Upper lobe of left lung (tissue), 6 donors: ENCODE measurements around the gene EXOSC9. TPM values are rescaled to one million over a fixed set of nuclear protein-coding genes. Genes with fewer than 3 reads are reported as not detected.
"Not testable (repeated sequence)": the region's sequence is repeated elsewhere in the genome, so short reads cannot be mapped to it uniquely, and the experiment has no call there.

Experiments used
- ATAC-seq, 2 donors: fragments of 200-7000 bp; cut with Tn5 transposase; one replicate each; pipeline ENCODE4 v1.9.1; 2022; ENCODE audit warnings: mild to moderate bottlenecking in 2 of 2, moderate library complexity in 2 of 2; ENCODE audit not compliant: low FRiP score in 2 of 2
- DNase-seq, 2 donors: peaks; one replicate each; pipeline ENCODE4 v3.0.0-alpha.2; 2019 to 2020
- H3K27ac ChIP-seq, 4 donors: fragments of 200-600 bp; sonication (generic); one replicate each; pipeline ENCODE4 v1.5.1; 2016 to 2019
- H3K27me3 ChIP-seq, 4 donors: fragments of 200-600 bp; sonication (generic); one replicate each; pipeline ENCODE4 v1.5.1; 2017 to 2019
- H3K36me3 ChIP-seq, 4 donors: fragments of 200-600 bp; sonication (generic); one replicate each; pipeline ENCODE4 v1.5.1; 2016 to 2019
- H3K4me1 ChIP-seq, 4 donors: fragments of 200-600 bp; sonication (generic); one replicate each; pipeline ENCODE4 v1.5.1; 2018 to 2019
- H3K4me3 ChIP-seq, 4 donors: fragments of 200-600 bp; sonication (generic); one replicate each; pipeline ENCODE4 v1.5.1; 2017 to 2019; ENCODE audit warnings: mild to moderate bottlenecking in 2 of 4, moderate library complexity in 1 of 4
- H3K9me3 ChIP-seq, 4 donors: fragments of 200-600 bp; sonication (generic); one replicate each; pipeline ENCODE4 v1.5.1; 2018 to 2019
- EP300 ChIP-seq, 4 donors: sonication (generic); formaldehyde crosslinking; IDR thresholded peaks; one replicate each; pipeline ENCODE4 v1.5.1; 2017; ENCODE audit warnings: antibody characterized with exemption in 4 of 4, control low read depth in 2 of 4
- POLR2A ChIP-seq, 4 donors: fragments of 450-650 bp; IDR thresholded peaks; one replicate each; pipeline ENCODE4 v1.5.1; 2016 to 2017; ENCODE audit warnings: antibody characterized with exemption in 4 of 4, mild to moderate bottlenecking in 2 of 4
- POLR2AphosphoS5 ChIP-seq, 2 donors: sonication (generic); formaldehyde crosslinking; IDR thresholded peaks; one replicate each; pipeline ENCODE4 v1.5.1; 2017; ENCODE audit warnings: antibody characterized with exemption in 2 of 2
- WGBS, 2 donors: methylation state at CpG; one replicate each; pipeline ENCODE4 v1.1.5; 2017 to 2018; 5-methylcytosine and 5-hydroxymethylcytosine counted together
- total RNA-seq, 6 donors: library from RNA; depleted of rRNA in 4 of 6; stranded (reverse); fragments of >200 nt in 4 of 6; gene quantifications; one replicate each; pipeline versions ENCODE4 v1.1.0 to v1.2.1, GENCODE V29; 2016 to 2021
- TF ChIP-seq, protein P1 (sequence below), 6 experiments: fragments of 450-650 bp in 4 of 6; fragments of 200-600 bp in 2 of 6; sonication (generic) in 2 of 6; IDR thresholded peaks; one replicate each; pipeline ENCODE4 v1.5.1; 2016 to 2019; ENCODE audit warnings: antibody characterized with exemption in 6 of 6
- donor health status: DM: no; HTN: no; CAD: no; lungs with moderate emphysema.
- donor health status: DM: no; HTN: yes; CAD: no; lungs with severe emphysema.

Gene EXOSC9, protein sequence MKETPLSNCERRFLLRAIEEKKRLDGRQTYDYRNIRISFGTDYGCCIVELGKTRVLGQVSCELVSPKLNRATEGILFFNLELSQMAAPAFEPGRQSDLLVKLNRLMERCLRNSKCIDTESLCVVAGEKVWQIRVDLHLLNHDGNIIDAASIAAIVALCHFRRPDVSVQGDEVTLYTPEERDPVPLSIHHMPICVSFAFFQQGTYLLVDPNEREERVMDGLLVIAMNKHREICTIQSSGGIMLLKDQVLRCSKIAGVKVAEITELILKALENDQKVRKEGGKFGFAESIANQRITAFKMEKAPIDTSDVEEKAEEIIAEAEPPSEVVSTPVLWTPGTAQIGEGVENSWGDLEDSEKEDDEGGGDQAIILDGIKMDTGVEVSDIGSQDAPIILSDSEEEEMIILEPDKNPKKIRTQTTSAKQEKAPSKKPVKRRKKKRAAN
- total RNA-seq = 10 to 100 TPM; 10.1 to 40.9 (median 17.4) TPM

DNA sequence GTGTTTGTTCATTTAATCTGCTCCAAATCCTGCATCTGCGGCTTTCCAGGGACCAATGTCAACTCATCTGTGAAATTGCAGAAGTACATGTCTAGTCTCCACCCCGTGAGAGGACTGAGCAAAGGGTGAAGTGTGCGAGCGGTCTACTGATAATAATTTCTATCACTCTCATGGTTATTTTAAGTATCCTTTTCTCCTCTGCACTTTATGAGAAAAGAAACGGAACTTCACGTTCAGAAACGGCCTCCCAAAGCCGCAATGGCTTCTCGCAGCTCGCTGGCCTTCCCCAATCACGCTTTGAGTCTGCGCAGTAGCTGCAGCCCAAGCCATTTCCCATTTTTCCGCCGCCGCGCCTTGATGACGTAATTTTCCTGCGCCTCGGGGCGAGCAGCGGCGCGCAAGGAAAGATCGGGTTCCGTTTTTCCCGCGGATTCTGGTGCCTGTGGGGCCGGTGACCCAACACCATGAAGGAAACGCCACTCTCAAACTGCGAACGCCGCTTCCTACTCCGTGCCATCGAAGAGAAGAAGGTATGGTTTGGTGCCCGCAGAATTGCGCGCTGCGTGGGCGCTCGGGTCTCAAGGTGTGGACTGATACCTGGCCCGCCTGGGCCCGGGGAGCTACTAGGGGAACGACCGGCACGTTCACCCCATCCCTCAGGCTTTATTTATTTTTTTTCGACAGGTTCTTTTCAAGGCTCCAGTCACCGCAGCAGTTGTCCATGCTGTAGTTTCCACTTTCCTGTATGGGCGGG lies at the start of gene EXOSC9:
EXOSC9 (plus strand) TSS at position 363 of the 754 bp plus-strand sequence; CDS start at position 465, 102 bp downstream.
- Histone ChIP-seq H3K27me3 (no peaks in the 10 kb centered on the region), H3K36me3 (peaks cover 6 to 37% (median 17%) of the 10 kb centered on the region in 4 donors), H3K4me3 (peak within 1 kb of the TSS; percentile 48 to 95 (median 78)), H3K9me3 (no peaks in the 10 kb centered on the region), H3K4me1 (peaks cover 4 to 22% (median 9%) of the 10 kb centered on the region in 4 donors), H3K27ac (peak within 1 kb of the TSS; percentile 80 to 94 (median 86))
- TF ChIP-seq EP300 (IDR thresholded peaks at IDR 0.05) (no peak), POLR2A (IDR thresholded peaks at IDR 0.05) (peak in 3 of 4 donors; percentile 41 to 87 (median 81)), POLR2AphosphoS5 (IDR thresholded peaks at IDR 0.05) (peak; percentile 87 to 97)
- TF ChIP-seq, protein P1, sequence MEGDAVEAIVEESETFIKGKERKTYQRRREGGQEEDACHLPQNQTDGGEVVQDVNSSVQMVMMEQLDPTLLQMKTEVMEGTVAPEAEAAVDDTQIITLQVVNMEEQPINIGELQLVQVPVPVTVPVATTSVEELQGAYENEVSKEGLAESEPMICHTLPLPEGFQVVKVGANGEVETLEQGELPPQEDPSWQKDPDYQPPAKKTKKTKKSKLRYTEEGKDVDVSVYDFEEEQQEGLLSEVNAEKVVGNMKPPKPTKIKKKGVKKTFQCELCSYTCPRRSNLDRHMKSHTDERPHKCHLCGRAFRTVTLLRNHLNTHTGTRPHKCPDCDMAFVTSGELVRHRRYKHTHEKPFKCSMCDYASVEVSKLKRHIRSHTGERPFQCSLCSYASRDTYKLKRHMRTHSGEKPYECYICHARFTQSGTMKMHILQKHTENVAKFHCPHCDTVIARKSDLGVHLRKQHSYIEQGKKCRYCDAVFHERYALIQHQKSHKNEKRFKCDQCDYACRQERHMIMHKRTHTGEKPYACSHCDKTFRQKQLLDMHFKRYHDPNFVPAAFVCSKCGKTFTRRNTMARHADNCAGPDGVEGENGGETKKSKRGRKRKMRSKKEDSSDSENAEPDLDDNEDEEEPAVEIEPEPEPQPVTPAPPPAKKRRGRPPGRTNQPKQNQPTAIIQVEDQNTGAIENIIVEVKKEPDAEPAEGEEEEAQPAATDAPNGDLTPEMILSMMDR (IDR thresholded peaks at IDR 0.05) = peak in 3 of 6 experiments; percentile 6 to 41 (median 31)
- DNase-seq (peak; percentile 90 to 92), ATAC-seq (peak; percentile 94 to 98)
- 0 to 1% methylated on average over 48 of the region's 48 CpGs for WGBS, 2 donors

DNA sequence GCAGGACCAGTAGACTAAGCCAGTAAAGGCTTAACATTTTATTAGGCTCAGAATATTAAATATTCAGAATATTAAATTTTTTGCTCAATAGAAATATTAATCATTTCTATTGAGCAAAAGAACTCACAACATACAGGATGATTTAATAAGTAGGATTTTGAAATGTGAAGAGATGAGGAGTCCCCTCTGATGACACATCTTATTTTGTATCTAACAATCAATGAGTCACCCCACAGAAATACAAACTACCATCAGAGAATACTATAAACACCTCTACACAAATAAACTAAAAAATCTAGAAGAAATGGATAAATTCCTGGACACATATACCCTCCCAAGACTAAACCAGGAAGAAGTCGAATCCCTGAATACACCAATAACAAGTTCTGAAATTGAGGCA lies 49.0 kb upstream of the EXOSC9 start:
- DNase-seq, H3K27me3 ChIP-seq, H3K4me3 ChIP-seq, H3K4me1 ChIP-seq, ATAC-seq, H3K27ac ChIP-seq, H3K9me3 ChIP-seq, H3K36me3 ChIP-seq: not testable (repeated sequence)
- WGBS, 2 donors = 70 to 90% methylated on average over 1 of the region's 1 CpG

DNA sequence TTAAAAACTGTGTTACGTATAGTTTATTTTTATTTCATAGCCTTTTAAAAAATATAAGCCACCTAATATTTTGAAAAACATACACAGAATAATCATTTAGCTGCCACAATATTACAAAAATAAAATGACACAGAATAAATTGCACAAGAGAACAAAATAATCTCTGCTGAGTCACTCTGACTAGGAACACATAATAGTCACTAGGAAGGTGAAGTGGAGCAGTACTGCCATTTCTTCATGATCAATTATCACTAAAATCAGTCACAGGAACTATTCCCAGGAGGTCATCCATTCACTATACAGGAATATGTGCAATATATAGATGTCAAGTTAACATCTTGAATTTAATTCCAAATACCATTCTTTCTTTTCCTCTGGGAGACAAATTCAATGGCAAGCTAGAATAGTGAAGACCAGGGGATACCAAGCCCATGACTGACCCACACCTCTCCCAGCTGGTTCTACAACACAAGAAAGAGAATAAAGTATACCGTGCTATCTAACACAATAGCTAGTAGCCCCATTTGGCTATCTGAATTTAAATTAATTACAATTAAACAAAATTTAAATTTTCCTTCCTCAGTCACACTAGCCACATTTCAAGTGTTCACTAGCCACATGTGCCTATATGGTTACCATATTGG lies 42.1 kb upstream of the EXOSC9 start:
- H3K4me1 ChIP-seq = no peaks in the 10 kb centered on the region
- H3K27me3 ChIP-seq = peaks cover 0 to under 1% (median under 1%) of the 10 kb centered on the region in 4 donors
- H3K36me3 ChIP-seq = no peaks in the 10 kb centered on the region
- no peak overlapping the region for H3K27ac ChIP-seq
- whole genome bisulfite sequencing, 2 donors = 84 to 91% methylated on average over 2 of the region's 2 CpGs
- ATAC-seq = no peak
- TF ChIP-seq POLR2AphosphoS5 (IDR thresholded peaks at IDR 0.05) = no peak
- TF ChIP-seq POLR2A (IDR thresholded peaks at IDR 0.05) = no peak
- no peak for TF ChIP-seq EP300 (IDR thresholded peaks at IDR 0.05)
- TF ChIP-seq, protein P1 (IDR thresholded peaks at IDR 0.05) = no peak
- no peak overlapping the region for H3K4me3 ChIP-seq
- no peaks in the 10 kb centered on the region for H3K9me3 ChIP-seq
- no peak for DNase-seq

DNA sequence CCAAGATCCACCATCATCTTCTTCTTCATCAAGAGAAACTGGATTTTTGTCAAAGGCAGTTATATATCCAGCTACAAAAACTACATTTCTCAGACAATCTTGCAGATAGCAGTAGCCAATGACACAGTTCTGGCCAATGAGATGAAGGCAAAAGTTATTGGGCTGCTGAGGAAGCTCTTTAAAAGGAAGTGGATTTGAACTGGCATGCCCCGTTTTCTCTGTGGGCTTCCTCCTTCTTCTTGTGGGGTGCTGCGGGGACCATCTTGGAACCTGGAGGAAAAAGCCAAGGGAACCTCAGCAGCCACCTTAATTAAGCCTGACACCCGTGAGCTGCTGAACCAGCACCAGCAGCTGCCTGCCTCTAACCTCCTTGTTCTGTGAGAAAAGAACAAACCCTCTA lies 40.9 kb upstream of the EXOSC9 start:
- Histone ChIP-seq H3K9me3 (no peaks in the 10 kb centered on the region), H3K36me3 (no peaks in the 10 kb centered on the region), H3K4me1 (peaks cover 5 to 11% (median 6%) of the 10 kb centered on the region in 4 donors), H3K27ac (no peak overlapping the region), H3K4me3 (no peak overlapping the region), H3K27me3 (peaks cover 0 to 12% (median 4%) of the 10 kb centered on the region in 4 donors)
- DNase-seq = no peak
- 61 to 63% methylated on average over 3 of the region's 3 CpGs for WGBS, 2 donors
- TF ChIP-seq, protein P1 (IDR thresholded peaks at IDR 0.05) = no peak
- no peak for TF ChIP-seq POLR2A (IDR thresholded peaks at IDR 0.05)
- no peak for ATAC-seq

DNA sequence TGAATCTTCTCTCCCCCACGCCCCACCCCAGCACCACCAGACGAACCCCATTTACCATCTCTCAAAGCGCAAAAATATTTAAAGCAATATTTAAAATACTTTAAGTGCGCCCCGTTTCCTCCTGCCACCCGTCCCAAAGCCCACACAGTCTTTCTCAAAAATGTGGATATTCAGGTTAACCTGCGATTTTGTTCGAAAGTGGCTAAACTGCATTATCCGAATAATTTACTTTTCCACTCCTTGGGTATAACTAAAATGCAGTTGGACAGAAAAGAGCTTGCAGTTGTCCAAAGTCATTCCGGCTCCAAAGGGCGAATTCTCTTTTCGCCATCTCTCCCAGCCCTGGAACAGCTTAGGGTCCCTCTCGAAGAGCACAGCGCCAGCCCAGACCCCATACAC lies 36.8 kb upstream of the EXOSC9 start:
- Histone ChIP-seq H3K27me3 (peaks cover 0 to 13% (median 4%) of the 10 kb centered on the region in 4 donors), H3K36me3 (no peaks in the 10 kb centered on the region), H3K4me1 (peaks cover 5 to 14% (median 6%) of the 10 kb centered on the region in 4 donors), H3K9me3 (no peaks in the 10 kb centered on the region), H3K27ac (no peak overlapping the region), H3K4me3 (peak overlapping the region in 3 of 4 donors; percentile 37 to 51 (median 44))
- ATAC-seq (no peak), DNase-seq (no peak)
- 20 to 30% methylated on average over 9 to 14 of the region's 14 CpGs for WGBS, 2 donors
- TF ChIP-seq, protein P1 (IDR thresholded peaks at IDR 0.05) = no peak
- TF ChIP-seq POLR2A (IDR thresholded peaks at IDR 0.05) (no peak), EP300 (IDR thresholded peaks at IDR 0.05) (no peak), POLR2AphosphoS5 (IDR thresholded peaks at IDR 0.05) (no peak)
